HG03571 (cell line): Measurements from ENCODE around the gene POTEG.
"Not testable (repeated sequence)": the region's sequence is repeated elsewhere in the genome, so short reads cannot be mapped to it uniquely, and the experiment has no call there.

ENCODE experiments used
- ATAC-seq: cut with Tn5 transposase; IDR thresholded peaks from one replicate; pipeline ENCODE4 v1.9.1; 2021; ENCODE audit not compliant: unreplicated experiment

The POTEG gene

DNA sequence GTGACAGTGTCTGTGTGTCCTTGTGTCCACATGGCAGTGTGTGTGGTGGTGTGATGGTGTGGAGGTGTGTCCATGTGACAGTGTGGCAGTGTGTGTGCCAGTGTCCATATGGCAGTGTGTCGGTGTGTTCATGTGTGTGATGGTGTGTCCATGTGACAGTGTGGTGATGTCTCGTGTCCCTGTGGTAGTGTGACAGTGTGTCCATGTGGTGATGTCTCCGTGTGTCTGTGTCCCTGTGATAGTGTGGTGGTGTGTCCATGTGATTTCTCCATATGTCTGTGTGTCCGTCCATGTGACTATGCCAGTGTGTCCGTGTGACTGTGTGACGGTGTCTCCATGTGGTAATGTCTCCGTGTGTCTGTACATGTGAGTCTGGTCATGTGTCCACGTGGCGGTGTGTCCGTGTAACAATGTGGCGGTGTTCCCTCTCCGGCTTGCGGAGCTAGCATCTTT, 59.7 kb downstream of the POTEG start:
- ATAC-seq, result not testable (repeated sequence)

DNA sequence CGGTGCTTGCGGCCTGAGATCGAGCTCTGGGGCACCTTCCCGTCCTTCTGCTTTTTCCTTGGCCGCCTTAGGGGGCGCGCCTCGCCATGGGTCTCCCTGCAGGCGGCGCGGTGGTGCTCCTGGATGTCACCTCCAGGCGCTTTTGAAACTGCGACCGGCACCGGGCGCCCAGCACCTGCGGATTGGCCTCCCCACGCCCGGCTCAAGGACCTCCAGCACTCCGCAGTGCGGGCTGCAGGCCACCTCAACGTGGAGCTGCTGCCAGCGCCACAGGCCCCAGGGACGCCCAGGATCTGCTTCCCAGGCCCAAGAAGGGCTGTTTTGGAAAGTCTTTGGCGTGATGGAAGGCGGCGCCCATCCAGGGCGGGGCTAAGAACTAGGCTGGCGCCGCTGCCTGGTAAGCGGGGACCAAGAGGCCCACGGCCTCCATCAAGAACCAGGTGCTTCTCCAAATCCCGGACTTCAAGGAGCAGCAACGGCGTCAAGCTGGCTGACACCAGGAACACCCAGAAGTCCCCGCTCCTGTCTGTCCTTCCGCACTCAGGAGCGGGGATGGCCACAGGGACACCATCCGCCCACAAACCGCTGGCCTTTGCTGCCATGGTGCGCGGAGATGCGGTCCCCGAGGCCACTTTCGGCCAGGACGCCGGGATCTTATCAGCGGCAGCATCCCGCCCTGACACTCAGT, 61.2 kb downstream of the POTEG start:
- ATAC-seq, result not testable (repeated sequence)

DNA sequence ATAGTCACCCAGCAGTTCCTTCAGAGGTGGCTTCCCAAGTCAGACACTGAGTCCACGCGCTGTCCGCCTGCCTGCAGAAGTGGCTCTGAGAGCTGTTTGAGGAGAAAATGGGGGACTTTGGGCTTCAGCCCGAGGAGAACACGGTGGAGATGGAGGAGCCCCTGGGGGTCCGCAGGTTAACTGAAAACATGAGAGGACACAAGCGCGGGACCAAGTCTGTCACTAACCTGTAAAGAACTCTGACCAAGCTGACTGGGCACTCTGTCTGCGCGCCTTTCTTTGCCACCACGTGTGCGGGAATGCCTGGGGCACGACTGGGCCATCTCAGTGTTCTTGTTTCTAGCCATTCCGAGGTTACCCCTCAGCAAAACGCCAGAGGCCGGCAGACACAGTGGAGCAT, 62.4 kb downstream of the POTEG start:
- ATAC-seq, result not testable (repeated sequence)

DNA sequence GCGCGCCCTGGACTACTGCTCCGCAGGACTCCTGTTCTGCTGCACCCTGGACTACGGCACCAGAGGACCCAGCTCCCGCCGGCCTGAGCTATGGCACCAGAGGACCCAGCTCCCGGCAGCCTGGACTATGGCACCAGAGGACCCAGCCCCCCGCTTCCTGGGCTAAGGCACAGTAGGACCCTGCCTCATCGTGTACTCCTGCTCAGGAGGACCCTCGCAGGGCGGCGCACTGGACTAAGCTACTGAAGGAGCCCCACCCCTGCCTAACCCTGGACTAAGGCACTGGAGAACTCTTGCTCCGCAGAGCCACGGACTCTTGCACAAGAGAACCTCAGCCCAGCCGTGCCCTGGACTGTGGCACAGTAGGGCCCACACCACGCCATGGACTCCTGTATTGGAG, 71.3 kb downstream of the POTEG start:
- not testable (repeated sequence) for ATAC-seq

DNA sequence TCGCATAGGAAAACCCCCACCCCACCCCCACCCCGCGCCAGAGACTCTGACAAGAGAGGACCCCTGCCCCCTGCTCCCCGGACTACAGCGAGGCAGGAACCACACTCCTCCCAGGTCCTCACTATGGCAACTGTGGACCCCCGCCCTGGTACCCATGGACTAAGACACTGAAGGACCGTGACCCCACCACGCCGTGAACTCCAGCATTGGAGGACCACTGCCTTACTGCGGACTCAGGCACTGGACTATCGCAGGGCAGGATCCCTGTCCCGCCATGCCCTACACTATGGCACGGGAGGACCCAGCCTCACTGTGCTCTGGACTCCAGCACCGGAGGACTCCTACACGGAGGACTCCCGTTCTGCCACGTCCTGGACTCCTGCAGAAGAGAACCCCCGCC, 71.8 kb downstream of the POTEG start:
- ATAC-seq, result not testable (repeated sequence)

DNA sequence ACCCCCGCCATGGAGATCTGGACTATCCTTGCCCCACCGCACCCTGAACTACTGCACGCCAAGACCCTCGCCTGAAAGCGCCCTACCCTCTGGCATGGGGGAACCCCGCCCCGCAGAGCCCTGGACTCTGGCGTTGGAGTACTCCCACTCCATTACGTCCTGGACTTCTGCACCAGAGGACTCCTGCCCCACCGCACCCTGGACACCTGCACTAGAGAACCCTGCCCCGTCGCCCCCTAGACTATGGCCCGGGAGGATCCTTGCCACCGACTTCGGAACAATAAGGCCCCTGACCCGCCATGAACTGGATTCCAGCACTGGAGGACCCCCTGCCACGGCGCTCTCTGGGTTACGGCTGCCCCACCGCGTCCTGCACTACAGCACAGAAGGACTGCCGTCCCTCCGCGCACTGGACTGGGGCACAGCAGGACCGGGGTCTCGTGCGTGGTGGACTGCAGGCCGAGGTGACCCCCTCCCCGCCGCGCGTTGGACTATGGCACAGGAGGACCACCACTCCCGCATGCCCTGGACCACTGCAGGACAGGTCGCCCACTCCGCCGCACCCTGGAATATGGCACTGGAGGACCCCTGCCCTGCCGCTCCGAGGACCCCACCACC, 72.4 kb downstream of the POTEG start:
- ATAC-seq, result not testable (repeated sequence)

DNA sequence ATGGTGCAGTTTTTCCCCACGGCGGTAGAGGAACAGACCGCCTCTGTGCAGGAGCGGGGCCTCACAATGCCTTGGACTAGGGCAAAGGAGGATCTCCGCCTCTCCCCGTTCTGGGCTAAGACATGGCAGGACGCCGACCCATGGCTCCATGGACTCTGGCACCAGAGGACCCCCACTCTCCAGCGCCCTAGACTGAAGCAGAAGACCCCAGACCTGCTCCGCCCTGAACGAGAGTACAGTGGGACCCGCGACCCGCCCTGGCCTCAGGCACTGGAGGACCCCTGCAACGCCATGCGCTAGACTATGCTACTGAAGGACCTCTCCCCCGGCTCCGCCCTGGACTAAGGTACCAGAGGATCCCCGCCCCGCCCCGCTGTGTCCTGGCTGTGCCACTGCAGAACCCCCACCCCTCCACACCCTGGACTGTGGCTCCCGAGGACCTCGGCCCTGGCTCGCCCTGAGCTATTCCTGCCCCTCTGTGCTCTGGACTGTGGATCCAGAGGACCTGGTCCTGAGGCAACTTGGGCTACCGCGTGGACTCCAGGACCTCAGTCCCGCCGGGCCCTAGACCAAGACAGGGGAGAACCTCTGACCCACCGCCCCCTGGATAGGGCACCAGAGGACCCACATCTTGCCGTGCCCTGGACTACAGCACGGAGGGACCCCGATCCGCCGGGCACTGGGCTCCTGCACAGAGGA, 73.1 kb downstream of the POTEG start:
- not testable (repeated sequence) for ATAC-seq
